22Rv1 (cell line): ENCODE data around the gene BRK1.

Experiments
- ZFX ChIP-seq: fragments of 450-650 bp; IDR thresholded peaks from 2 replicates; pipeline ENCODE4 v1.6.1; 2017; ENCODE audit warnings: antibody characterized with exemption, borderline replicate concordance
- TF ChIP-seq, protein P1 (sequence below): fragments of 450-650 bp; IDR thresholded peaks from 2 replicates; pipeline ENCODE4 v1.5.1; 2017; ENCODE audit warnings: mild to moderate bottlenecking

DNA sequence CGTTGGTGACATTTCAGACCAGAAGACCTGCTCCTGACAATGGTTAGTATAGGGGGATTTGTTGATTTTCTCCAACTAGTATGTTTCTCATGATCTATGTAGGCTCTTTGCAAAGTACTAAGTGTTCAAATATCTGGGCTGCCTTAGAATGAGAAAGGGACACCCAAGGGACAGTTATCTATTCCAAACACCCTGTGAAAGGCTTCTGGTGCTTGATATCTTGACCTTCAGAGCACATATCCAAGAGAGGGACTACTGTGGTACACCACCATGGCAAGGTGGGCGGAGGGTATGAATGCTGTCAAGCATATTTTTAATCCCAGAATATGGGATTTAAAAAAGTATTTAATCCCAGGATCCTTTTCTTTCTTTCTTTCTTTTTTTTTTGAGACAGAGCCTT is 8.6 kb upstream of the BRK1 start:
- TF ChIP-seq, protein P1, sequence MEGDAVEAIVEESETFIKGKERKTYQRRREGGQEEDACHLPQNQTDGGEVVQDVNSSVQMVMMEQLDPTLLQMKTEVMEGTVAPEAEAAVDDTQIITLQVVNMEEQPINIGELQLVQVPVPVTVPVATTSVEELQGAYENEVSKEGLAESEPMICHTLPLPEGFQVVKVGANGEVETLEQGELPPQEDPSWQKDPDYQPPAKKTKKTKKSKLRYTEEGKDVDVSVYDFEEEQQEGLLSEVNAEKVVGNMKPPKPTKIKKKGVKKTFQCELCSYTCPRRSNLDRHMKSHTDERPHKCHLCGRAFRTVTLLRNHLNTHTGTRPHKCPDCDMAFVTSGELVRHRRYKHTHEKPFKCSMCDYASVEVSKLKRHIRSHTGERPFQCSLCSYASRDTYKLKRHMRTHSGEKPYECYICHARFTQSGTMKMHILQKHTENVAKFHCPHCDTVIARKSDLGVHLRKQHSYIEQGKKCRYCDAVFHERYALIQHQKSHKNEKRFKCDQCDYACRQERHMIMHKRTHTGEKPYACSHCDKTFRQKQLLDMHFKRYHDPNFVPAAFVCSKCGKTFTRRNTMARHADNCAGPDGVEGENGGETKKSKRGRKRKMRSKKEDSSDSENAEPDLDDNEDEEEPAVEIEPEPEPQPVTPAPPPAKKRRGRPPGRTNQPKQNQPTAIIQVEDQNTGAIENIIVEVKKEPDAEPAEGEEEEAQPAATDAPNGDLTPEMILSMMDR = no peak
- TF ChIP-seq ZFX = no peak
